ENCODE results near the gene MRPL52. TPM values are rescaled to one million over a fixed set of nuclear protein-coding genes. Genes with fewer than 3 reads are reported as not detected.
A peak's percentile ranks its signal among the peaks of the same experiment; 100 is the strongest.

MRPL52 gene
- total and polyA plus RNA-seq, 9 donors, result 29.0 to 78.3 (median 53.7) TPM

GRCh38 chr14:22861651-22862050, 32.0 kb downstream of the MRPL52 start:
- Histone ChIP-seq H3K27me3 (no peaks in the 10 kb centered on the region), H3K4me1 (ENCODE audit: insufficient read depth) (no peaks in the 10 kb centered on the region), H3K9me3 (no peaks in the 10 kb centered on the region), H3K4me3 (no peak overlapping the region), H3K27ac (no peak overlapping the region), H3K36me3 (no peaks in the 10 kb centered on the region)
- no peak for TF ChIP-seq CTCF (IDR thresholded peaks at IDR 0.05)
- no peak for TF ChIP-seq EP300 (IDR thresholded peaks at IDR 0.05)
- intact Hi-C loops (cut with DNase I), result no loop called here
- no peak for DNase-seq

GRCh38 chr14:22864979-22865378, 35.3 kb downstream of the MRPL52 start:
- intact Hi-C loops (cut with DNase I), result no loop called here
- H3K36me3 ChIP-seq, result no peaks in the 10 kb centered on the region
- no peaks in the 10 kb centered on the region for H3K4me1 ChIP-seq (ENCODE audit: insufficient read depth)
- H3K27me3 ChIP-seq, result no peaks in the 10 kb centered on the region
- H3K9me3 ChIP-seq, result no peaks in the 10 kb centered on the region
- WGBS, 3 donors, result 78 to 87% (median 85%) methylated on average over 4 of the region's 4 CpGs
- TF ChIP-seq CTCF (IDR thresholded peaks at IDR 0.05), result no peak
- TF ChIP-seq POLR2A (IDR thresholded peaks at IDR 0.05), result no peak
- TF ChIP-seq EP300 (IDR thresholded peaks at IDR 0.05), result no peak
- DNase-seq, result no peak
- H3K27ac ChIP-seq, result no peak overlapping the region
- H3K4me3 ChIP-seq, result no peak overlapping the region

DNA sequence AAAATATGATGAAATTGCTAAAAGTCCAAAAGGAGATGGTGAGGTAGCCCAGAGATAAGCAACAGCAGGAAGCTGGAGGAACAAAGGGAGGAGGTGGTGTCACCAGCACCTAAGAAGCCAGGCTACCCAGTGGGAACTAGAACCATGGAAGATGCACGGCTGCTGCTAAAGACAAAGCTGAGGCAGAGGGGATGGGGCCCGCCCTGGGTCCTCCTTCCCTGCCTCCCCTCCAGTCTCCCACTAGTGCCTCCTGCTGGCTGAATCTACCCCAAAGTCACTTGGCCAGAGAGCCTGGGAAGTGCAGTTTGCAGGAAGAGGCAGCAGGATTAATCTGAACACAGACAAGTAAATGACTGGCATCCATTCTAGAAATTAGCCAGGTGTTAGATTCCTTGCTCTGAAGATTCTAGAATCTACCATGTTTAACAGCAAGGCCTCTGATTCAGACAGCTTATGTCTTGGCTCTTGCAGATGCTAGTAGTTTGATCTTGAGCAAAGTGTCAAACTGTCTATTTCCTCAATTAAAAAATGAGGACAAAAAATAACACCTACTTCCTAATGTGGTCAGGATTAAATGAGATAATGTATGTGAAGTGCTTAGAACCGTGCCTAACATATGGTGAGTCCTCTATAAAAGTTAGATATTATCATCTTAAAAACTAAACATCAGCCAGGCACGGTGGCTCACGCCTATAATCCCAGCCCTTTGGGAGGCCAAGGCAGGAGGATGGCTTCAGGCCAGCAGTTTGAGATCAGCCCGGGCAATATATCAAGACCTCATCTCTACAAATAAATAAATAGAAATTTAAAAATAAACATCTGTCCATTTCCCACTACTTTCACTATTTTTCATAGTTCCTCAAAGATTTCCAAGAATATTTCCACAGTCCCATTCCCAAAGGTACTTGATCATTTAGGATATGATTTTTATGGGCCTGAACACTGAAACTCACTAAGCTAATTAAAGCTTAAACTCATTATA, 36.0 kb downstream of the MRPL52 start:
- peak in 1 of 5 donors; percentile 26 for DNase-seq
- H3K36me3 ChIP-seq, result no peaks in the 10 kb centered on the region
- WGBS, 3 donors, result 35 to 46% (median 42%) methylated on average over 6 of the region's 6 CpGs
- intact Hi-C loops (cut with DNase I), result no loop called here
- no peaks in the 10 kb centered on the region for H3K27me3 ChIP-seq
- H3K9me3 ChIP-seq, result no peaks in the 10 kb centered on the region
- peaks cover 1% of the 10 kb centered on the region for H3K4me1 ChIP-seq (ENCODE audit: insufficient read depth)
- H3K4me3 ChIP-seq, result no peak overlapping the region
- no peak for TF ChIP-seq EP300 (IDR thresholded peaks at IDR 0.05)
- no peak for TF ChIP-seq CTCF (IDR thresholded peaks at IDR 0.05)
- no peak for TF ChIP-seq POLR2A (IDR thresholded peaks at IDR 0.05)
- no peak overlapping the region for H3K27ac ChIP-seq

GRCh38 chr14:22866874-22867273, 37.2 kb downstream of the MRPL52 start:
- TF ChIP-seq POLR2A (IDR thresholded peaks at IDR 0.05) (no peak), CTCF (IDR thresholded peaks at IDR 0.05) (no peak), EP300 (IDR thresholded peaks at IDR 0.05) (no peak)

More at GRCh38 chr14:22866874-22867273, 37.2 kb downstream of the MRPL52 start:
- intact Hi-C loops (cut with DNase I), result no loop called here
- DNase-seq, result no peak
- no peak overlapping the region for H3K27ac ChIP-seq
- H3K27me3 ChIP-seq, result no peaks in the 10 kb centered on the region
- no peaks in the 10 kb centered on the region for H3K36me3 ChIP-seq
- no peak overlapping the region for H3K4me3 ChIP-seq
- no peaks in the 10 kb centered on the region for H3K9me3 ChIP-seq
- 94 to 95% (median 94%) methylated on average over 5 of the region's 5 CpGs for WGBS, 3 donors
- H3K4me1 ChIP-seq (ENCODE audit: insufficient read depth), result peaks cover 1% of the 10 kb centered on the region

Data from ovary (tissue), 9 donors.